Adrenal gland (tissue), 12 donors: ENCODE measurements around the gene LTO1. TPM values are rescaled to one million over a fixed set of nuclear protein-coding genes. Genes with fewer than 3 reads are reported as not detected.
A peak's percentile ranks its signal among the peaks of the same experiment; 100 is the strongest.

Experiments
- DNase-seq, 7 donors: peaks; one replicate each; pipeline ENCODE4 v3.0.0-alpha.2; 2019 to 2020
- H3K27ac ChIP-seq, 5 donors: fragments of 200-600 bp; sonication (generic) in 4 of 5; 1 replicate in 3 of 5; 2 replicates in 2 of 5; pipeline versions ENCODE4 v1.5.1 to v1.8.0; 2016 to 2020; ENCODE audit warnings: mild to moderate bottlenecking in 1 of 5
- H3K27me3 ChIP-seq: fragments of 200-600 bp; 2 replicates; pipeline ENCODE4 v1.8.0; 2021
- H3K36me3 ChIP-seq, 2 donors: fragments of 200-600 bp; replicated peaks in 1 of 2; 1 replicate in 1 of 2; 2 replicates in 1 of 2; pipeline versions ENCODE4 v1.5.1 to v1.8.0; 2018 to 2022
- H3K4me1 ChIP-seq, 2 donors: fragments of 200-600 bp; replicated peaks in 1 of 2; 1 replicate in 1 of 2; 2 replicates in 1 of 2; pipeline versions ENCODE4 v1.5.1 to v1.8.0; 2018 to 2021
- H3K4me3 ChIP-seq, 4 donors: fragments of 200-600 bp; sonication (generic) in 3 of 4; one replicate each; pipeline ENCODE4 v1.5.1; 2016 to 2018
- H3K9me3 ChIP-seq, 3 donors: fragments of 200-600 bp; sonication (generic) in 1 of 3; replicated peaks in 1 of 3; 1 replicate in 2 of 3; 2 replicates in 1 of 3; pipeline versions ENCODE4 v1.5.1 to v1.8.0; 2016 to 2021
- CTCF ChIP-seq, 6 experiments: fragments of 450-650 bp in 4 of 6; fragments of 200-600 bp in 2 of 6; sonication (generic) in 1 of 6; IDR thresholded peaks; 1 replicate in 5 of 6; 2 replicates in 1 of 6; pipeline versions ENCODE4 v1.5.1 to v1.8.0; 2016 to 2021; ENCODE audit warnings: antibody characterized with exemption in 6 of 6, mild to moderate bottlenecking in 2 of 6, moderate library complexity in 1 of 6
- POLR2A ChIP-seq, 2 donors: fragments of 450-650 bp; IDR thresholded peaks; one replicate each; pipeline ENCODE4 v1.6.1; 2017; ENCODE audit warnings: antibody characterized with exemption in 2 of 2, mild to moderate bottlenecking in 2 of 2, moderate library complexity in 1 of 2
- WGBS, 4 donors: extraction: QIAGEN DNeasy Blood & Tissue Kit in 2 of 4; methylation state at CpG; one replicate each; pipeline versions ENCODE4 v1.1.5 to v1.1.7; 2013 to 2017; 5-methylcytosine and 5-hydroxymethylcytosine counted together
- intact Hi-C, 2 donors: fragments of 100-400 bp; cut with DNase I; formaldehyde crosslinking; loops; one replicate each; pipeline versions ENCODE4 v1.14.1 to v1.15.0; 2022 to 2023
- polyA plus RNA-seq, 3 donors: library from polyadenylated mRNA; stranded (reverse); fragments of 200-250 nt in 2 of 3; fragments of 350-450 nt in 1 of 3; fragmentation: Illumina TruSeq in 1 of 3; extraction: RNeasy Lipid Tissue Mini Kit (QIAGEN cat#74804) in 1 of 3; gene quantifications; one replicate each; pipeline ENCODE4 v1.2.3, GENCODE V29; 2013 to 2014
- total RNA-seq, 9 donors: library from RNA; depleted of rRNA in 4 of 9; stranded (reverse); fragments of >200 nt in 4 of 9; fragments of 120-200 nt in 1 of 9; fragmentation: NEBNext Ultra II Directional in 1 of 9; extraction: Animal tissue kit (Norgen Biotek cat#: 25700) in 1 of 9; gene quantifications; one replicate each; pipeline versions ENCODE4 v1.1.0 to v1.2.4, GENCODE V29; 2013 to 2023
- donor health status: healthy with polysubstance abuse.
- donor health status: Bipolar disorder and iron deficiency.
- donor health status: DM: yes; HTN: yes; CAD: no.
- donor health status: DM: no; HTN: no; CAD: no.
- donor health status: DM: no; HTN: no; CAD: no.
- donor health status: DM: yes; HTN: yes; CAD: no.

The LTO1 gene
- total and polyA plus RNA-seq, 12 donors: 10.9 to 52.5 (median 23.6) TPM

- Histone ChIP-seq H3K9me3 (no peaks in the 10 kb centered on the region), H3K4me1 (peaks cover 0 to 6% of the 10 kb centered on the region in 2 donors), H3K4me3 (no peak overlapping the region), H3K36me3 (peaks cover 0 to 56% of the 10 kb centered on the region in 2 donors), H3K27me3 (no peaks in the 10 kb centered on the region), H3K27ac (no peak overlapping the region)
- no peak for TF ChIP-seq CTCF (IDR thresholded peaks at IDR 0.05)
- no peak for TF ChIP-seq POLR2A (IDR thresholded peaks at IDR 0.05)
- WGBS, 4 donors: 80 to 90% (median 86%) methylated on average over 17 to 23 of the region's 23 CpGs
- no peak for DNase-seq
- intact Hi-C loops: no loop called here
Observed at GRCh38 chr11:69650832-69651344, 24.3 kb downstream of the LTO1 start.

GRCh38 chr11:69650081-69650831 is 24.9 kb downstream of the LTO1 start:
- Histone ChIP-seq H3K4me1 (peaks cover 0 to 6% of the 10 kb centered on the region in 2 donors), H3K27ac (no peak overlapping the region), H3K9me3 (no peaks in the 10 kb centered on the region), H3K4me3 (no peak overlapping the region), H3K27me3 (no peaks in the 10 kb centered on the region), H3K36me3 (peaks cover 0 to 56% of the 10 kb centered on the region in 2 donors)
- TF ChIP-seq POLR2A (IDR thresholded peaks at IDR 0.05) (no peak), CTCF (IDR thresholded peaks at IDR 0.05) (no peak)
- intact Hi-C loops: no loop called here
- DNase-seq: peak in 1 of 7 donors; percentile 70
- WGBS, 4 donors: 40 to 85% (median 83%) methylated on average over 3 to 24 of the region's 24 CpGs

GRCh38 chr11:69649576-69649900 is 25.6 kb downstream of the LTO1 start:
- TF ChIP-seq POLR2A (IDR thresholded peaks at IDR 0.05): no peak
- no peak for TF ChIP-seq CTCF (IDR thresholded peaks at IDR 0.05)
- 90 to 98% (median 92%) methylated on average over 6 to 10 of the region's 10 CpGs for WGBS, 4 donors
- no peaks in the 10 kb centered on the region for H3K27me3 ChIP-seq
- H3K4me3 ChIP-seq: no peak overlapping the region
- intact Hi-C loops: no loop called here
- H3K36me3 ChIP-seq: peaks cover 0 to 56% of the 10 kb centered on the region in 2 donors
- H3K4me1 ChIP-seq: peaks cover 0 to 4% of the 10 kb centered on the region in 2 donors
- no peak overlapping the region for H3K27ac ChIP-seq
- no peaks in the 10 kb centered on the region for H3K9me3 ChIP-seq
- DNase-seq: no peak

- TF ChIP-seq CTCF (IDR thresholded peaks at IDR 0.05) (no peak), POLR2A (IDR thresholded peaks at IDR 0.05) (no peak)
- DNase-seq: peak in 1 of 7 donors; percentile 20
- Histone ChIP-seq H3K27ac (no peak overlapping the region), H3K36me3 (peaks cover 0 to 61% of the 10 kb centered on the region in 2 donors), H3K27me3 (no peaks in the 10 kb centered on the region), H3K4me1 (peaks cover 4 to 10% of the 10 kb centered on the region in 2 donors), H3K9me3 (no peaks in the 10 kb centered on the region), H3K4me3 (no peak overlapping the region)
- intact Hi-C loops: no loop called here
- WGBS, 4 donors: 88 to 93% (median 91%) methylated on average over 27 to 37 of the region's 37 CpGs
Observed at GRCh38 chr11:69648679-69649575, 26.2 kb downstream of the LTO1 start.
